HUDEP-2 (cell line): ENCODE data around the gene ZNF320.
"Not testable (repeated sequence)": the region's sequence is repeated elsewhere in the genome, so short reads cannot be mapped to it uniquely, and the experiment has no call there.

Source experiments
- DNase-seq, 76 experiments: peaks; one replicate each; lab custom pipeline; 2025; ENCODE audit not compliant: unreplicated experiment in 76 of 76; lab: John Stamatoyannopoulos, UW

The ZNF320 gene

DNA sequence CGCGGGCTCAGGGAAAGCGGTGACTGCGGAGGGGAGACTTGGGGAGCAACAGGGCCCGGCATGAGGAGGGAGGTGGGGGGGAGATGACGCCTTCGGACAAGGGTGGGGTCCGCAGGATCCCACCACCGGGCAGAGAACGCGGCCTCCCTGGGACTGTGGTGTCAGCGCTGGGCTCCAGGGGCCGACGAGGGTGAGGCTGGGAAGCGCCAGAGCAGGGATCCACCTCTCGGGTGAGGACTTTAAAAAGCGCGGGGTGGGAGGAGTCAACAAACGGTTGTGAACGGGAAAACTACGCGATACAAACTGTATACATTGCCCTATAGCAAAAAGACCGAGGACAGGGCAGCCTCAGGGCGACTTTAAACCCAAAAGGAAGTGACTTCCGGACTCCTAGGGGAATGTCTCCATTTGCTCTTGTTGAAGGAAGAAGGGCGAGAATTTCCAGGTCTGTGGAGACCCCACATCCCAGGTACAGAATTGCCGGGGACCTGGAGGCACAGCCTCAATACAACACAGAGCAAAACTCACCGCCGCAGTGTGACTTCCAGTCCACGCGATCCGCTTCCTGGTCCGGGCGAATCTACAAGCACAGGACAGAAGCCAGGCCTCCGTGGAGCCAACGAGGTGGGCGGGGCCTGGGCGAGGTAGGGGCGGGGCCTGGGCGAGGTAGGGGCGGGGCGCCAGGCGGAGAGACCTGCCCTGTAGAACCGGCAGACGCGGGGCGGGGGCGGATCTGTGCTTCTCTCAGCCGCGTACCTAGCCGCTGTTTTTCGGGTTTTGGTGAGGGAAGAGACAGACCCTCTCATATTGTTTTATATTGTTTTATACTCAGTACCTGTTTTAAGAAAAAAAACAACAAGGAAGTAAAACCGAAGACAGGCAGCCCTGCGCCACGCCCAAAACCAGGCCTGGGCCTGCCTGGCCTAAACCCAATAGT is 25.7 kb upstream of the ZNF320 start, which contains the start of gene ZNF888:
Gene ZNF888, minus strand, starts transcription at position 588 of the 937 bp plus-strand sequence. CDS start 5,555 bp downstream, outside the sequence.
- peak in 75 of 76 experiments; percentile 23 to 96 (median 87) for DNase-seq

DNA sequence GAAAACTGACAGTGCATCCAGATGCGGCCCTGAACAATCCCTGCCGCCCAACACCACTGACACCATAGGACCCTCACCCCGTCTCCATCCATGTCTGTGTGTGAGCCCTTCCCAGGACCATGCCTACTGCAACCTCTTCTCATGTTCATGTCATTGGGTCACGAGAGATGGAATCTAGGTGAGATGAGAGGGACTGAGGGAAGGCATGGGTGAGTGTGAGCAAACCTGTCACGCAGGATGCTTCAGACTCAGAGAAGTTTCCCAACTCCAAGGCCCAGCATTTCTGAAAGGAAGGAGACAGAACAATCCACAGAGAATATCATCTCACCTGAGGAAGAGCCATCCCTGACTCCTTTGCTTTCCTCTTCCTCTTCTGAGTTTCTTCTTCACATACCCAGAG is 20.1 kb upstream of the ZNF320 start:
- no peak for DNase-seq

DNA sequence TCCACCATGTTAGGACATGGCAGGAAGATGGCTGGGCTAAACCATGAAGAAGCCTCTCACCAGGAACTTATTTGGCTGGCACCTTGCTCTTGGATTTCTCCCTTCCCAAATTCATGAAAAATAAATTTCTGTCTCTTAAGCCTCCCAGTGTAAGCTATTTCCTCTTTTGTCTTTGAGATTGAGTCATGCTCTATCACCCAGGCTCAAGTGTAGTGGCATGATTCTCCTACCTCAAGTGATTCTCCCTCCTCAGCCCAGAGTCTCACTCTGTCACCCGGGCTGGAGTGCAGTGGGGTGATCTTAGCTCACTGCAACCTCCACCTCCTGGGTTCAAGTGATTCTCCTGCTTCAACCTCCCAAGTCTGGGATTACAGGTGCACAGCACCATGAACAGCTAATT is 13.2 kb upstream of the ZNF320 start:
- DNase-seq, result no peak

DNA sequence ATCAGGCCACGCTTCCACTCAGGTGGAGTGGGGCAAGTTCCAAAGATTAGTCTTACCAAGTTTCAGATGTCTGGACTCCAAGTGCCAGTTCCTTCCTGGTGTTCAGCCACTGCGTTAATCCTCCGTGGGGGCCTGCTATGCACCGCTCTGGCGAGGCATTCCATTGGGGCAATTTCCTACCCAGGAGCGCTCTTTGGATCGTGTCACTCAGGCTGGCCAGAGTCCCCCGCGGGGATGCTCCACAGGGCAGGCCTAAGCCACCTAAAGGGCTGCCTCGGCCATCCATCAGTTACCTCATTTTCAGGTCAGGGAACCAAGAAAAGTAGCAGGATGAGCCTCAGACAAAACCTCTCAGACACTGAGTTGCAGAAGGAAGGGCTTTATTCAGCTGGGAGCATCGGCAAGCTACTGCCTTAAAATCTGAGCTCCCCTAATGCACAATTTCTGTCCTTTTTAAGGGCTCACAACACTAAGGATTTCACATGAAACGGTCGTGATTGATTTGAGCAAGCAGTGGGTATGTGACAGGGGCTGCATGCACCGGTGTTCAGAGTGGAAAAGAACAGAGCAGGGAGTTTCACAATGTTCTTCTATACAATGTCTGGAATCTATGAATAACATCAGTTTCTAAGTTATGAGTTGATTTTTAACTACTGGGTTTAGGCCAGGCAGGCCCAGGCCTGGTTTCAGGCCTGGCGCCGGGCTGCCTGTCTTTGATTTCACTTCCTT is 6.8 kb upstream of the ZNF320 start:
- not testable (repeated sequence) for DNase-seq

DNA sequence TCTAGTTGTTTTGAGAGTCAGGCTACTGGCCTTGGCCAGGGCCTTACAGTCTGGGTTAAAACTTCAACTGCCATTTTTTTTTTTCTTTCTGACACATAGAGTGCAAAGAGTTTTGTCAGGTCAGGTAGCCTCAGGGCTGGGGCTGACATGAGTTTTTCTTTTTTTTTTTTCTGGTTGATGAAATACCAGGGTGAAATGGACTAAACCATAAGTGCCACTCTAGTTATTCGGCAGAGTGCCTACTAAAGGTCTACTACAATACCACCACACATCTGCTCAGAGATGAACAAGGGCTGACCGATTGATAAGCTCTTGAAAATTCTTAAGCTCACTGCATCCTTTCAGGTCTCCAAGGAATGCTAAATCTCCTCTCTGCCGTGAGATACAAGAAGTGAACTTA is 4.4 kb upstream of the ZNF320 start:
- no peak for DNase-seq

DNA sequence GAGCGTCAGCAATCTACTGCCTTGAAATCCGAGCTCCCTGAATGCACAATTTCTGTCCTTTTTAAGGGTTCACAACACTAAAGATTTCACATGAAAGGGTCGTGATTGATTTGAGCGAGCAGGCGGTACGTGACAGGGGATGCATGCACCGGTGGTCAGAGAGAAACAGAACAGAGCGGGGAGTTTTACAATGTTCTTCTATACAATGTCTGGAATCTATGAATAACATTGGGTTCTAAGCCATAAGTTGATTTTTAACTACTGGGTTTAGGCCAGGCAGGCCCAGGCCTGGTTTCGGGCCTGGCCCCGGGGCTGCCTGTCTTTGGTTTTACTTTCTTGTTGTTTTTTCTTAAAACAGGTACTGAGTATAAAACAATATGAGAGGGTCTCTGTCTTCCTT is 1.2 kb upstream of the ZNF320 start:
- DNase-seq, result not testable (repeated sequence)

DNA sequence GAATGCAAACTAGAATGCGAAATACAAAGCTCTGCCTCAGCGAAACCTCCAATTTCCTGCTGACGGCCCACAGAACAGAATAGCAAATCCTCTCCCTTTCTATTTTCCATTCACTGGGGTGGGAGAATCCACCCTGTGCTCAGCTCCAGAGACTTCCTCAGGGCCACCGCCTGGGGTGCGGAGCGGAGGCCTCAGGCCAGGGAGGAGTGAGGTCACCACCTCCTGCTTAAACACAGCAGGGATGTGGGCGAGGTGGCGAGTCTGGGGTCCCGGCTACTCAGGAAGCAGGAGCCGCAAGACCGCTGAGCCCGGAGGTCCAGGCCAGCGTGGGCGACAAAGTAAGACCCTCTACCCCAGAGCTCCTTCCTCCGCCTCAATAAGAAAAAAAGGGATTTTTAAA is 666 bp upstream of the ZNF320 start:
- DNase-seq, result no peak

DNA sequence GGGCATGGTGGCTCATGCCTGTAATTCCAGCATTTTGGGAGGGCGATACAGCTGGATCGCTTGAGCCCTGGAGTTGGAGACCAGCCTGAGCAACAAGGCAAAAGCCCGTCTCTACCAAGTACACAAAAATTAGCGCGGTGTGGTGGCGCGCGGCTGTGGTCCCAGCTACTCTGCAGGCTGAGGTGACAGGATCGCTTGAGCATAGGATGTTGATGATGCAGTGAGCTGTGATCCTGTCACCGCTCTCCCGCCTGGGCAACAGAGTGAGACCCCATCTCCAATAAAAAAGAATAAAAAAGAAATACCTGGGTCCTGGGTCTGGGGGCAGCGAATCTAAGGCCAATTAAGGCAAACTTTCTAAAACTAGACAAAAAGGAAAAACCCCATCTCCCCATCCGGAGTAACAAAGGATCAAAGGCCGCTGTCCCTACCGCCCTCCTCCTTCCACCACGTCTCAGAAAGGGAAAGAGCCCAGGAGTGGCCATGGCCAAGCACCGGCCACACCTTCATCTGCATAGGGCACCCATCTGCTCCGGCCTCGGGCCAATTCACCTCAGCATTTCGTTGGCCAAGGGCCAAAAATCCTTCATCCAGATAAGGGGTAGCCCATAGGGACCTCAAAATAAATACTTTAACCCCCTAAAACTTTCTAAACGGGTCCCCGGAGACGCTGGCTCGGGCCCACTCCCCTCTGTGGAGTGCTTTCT is 851 bp downstream of the ZNF320 start:
- DNase-seq, result peak in 25 of 76 experiments; percentile 8 to 69 (median 26)

DNA sequence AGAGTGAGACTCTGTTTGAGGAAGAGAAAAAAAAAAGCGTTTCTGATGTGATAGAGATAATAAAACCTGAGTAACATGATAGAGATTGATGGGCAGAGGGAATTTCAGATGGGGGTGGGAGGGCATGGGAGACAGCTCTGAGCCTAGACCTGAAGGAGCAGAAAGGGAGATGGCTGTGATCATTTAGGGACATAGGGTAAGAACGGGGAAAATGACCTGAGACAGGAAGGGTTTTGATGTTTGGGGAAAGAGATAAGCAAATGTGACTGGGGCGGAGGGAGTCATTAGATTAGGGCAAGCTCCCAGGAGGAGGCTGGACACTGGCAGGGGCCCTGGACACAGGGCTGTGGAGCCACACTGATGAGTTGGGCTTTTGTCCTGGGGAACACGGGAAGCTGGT is 6.1 kb downstream of the ZNF320 start:
- no peak for DNase-seq

DNA sequence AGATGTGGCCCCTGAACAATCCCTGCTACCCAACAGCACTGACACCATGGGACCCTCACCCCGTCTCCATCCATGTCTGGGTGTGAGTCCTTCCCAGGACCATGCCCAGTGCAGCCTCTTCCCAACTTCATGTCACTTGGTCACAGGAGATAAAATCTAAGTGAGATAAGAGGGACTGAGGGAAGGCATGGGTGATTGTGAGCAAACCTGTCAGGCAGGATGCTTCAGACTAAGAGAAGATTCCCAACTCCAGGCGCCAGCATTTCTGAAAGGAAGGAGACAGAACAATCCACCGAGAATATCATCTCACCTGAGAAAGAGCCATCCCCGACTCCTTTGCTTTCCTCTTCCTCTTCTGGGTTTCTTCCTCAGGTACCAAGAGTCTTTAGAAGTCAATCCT is 7.5 kb downstream of the ZNF320 start:
- DNase-seq, result no peak

DNA sequence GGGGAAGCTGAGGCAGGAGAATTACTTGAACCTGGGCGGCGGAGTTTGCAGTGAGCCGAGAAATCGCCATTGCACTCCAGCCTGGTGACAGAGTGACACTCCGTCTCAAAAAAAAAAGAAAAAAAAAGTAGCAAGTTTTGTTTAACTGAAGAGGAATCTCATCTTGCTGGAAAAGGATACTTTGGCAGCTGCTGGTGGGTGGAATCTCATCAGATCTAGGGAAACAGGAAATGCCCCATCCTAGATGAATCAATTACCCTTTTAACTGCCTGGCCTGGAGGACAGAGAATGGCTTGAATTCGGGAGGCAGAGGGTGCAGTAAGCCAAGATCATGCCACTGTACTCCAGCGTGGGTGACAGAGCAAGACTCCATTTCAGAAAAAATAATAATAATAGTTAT is 8.4 kb downstream of the ZNF320 start:
- no peak for DNase-seq

DNA sequence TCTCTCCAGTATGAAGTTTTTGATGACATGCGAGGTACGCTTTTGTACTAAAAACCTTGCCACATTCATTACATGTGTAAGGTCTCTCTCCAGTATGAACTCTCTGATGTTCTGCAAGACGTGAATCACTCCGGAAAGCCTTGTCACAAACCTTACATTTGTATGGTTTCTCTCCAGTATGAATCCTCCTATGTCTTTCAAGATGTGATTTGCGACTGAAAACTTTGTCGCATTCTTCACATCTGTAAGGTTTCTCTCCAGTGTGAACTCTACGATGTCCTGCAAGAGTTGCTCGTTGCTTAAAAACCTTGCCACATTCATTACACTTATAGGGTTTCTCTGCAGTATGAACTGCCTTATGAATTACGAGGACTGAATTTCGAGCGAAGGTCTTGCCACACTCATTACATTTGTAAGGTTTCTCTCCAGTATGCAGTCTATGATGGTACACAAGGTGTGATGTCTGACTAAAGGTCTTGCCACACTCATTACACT is 16.5 kb downstream of the ZNF320 start:
- no peak for DNase-seq

DNA sequence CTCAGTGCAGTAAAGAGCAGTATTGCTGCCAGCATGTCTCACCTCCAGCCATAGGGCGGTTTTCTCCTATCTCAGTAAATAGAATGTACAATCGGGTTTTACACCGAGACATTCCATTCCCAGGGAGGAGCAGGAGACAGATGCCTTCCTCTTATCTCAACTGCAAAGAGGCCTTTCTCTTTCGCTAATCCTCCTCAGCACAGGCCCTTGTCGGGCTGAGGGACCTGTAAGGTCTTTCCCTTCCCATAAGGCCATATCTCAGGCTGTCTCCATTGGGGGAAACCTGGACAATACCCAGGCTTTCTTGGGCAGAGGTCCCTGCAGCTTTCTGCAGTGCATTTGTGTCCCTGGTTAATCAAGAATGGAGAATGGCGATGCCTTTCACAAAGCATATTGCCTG is 24.4 kb downstream of the ZNF320 start:
- not testable (repeated sequence) for DNase-seq

DNA sequence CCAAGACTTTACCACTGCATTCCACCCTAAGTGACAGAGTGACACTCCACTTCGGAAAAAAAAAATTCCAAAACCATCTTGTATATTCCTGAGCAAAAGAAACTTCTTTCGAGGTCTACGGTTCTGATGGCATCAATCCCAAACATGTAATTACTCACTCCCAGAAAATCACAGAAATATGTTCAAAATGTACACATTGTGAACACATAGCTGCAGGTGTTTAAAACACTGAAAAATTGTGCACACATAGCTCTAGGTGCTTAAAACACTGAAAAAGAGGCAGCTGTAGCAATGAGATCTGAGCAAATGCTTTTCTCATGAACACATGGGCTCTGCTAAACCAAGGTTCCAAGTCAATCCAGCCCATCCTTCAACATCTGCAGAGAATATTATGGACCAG is 26.0 kb downstream of the ZNF320 start:
- DNase-seq, result no peak

DNA sequence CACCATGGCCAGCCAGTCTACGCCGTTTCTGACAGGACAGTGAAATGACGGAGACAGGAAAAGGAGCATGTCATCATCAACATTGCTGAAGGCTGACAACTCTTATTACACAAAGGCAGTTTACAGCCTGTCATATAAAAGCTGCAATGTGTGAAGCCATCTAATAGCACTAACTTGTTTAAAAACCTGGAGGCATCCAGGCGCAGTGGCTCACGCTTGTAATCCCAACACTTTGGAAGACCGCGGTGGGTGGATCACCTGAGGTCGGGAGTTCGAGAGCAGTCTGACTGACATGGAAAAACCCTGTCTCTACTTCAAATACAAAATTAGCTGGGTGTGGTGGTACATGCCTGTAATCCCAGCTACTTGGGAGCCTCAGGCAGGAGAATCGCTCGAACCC is 29.4 kb downstream of the ZNF320 start:
- DNase-seq, result not testable (repeated sequence)

DNA sequence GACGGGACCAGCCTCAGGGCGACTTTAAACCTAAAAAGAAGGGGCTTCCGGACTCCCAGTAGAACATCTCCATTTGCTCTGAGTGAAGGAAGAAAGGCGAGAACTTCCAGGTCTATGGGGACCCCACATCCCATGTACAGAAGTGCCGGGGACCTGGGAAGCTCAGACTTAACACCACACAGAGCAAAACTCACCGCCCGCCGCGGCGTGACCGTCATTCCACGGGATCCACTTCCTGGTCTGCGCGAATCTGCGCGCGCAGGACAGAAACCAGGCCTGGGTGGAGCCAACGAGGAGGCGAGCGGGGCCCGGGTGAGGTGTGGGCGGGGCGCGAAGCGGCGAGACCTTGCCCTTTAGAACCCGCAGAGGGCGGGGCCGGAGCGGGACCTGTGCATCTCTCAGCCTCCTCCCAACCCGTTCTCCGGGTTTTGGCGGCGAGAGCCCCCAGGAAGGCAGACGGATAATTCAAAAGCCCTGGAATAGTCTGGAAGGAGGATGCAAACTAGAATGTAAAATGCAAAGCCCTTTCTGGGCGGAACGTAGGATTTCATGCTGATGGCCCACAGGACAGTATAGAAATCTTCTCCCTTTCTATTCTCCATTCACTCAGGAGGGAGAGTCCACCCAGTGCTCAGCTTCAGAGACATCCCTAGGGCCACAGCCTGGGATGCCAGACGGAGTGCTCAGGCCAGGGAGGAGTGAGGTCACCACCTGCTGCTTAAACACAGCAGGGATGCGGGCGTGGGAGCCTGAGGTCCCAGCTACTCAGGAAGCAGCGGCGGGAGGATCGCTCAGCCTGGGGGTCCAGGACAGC is 39.9 kb downstream of the ZNF320 start, which contains the start of gene ZNF468:
Gene ZNF468, minus strand, starts transcription at position 242 of the 814 bp plus-strand sequence. CDS start 3,347 bp downstream, outside the sequence.
- peak in 71 of 76 experiments; percentile 8 to 72 (median 50) for DNase-seq

DNA sequence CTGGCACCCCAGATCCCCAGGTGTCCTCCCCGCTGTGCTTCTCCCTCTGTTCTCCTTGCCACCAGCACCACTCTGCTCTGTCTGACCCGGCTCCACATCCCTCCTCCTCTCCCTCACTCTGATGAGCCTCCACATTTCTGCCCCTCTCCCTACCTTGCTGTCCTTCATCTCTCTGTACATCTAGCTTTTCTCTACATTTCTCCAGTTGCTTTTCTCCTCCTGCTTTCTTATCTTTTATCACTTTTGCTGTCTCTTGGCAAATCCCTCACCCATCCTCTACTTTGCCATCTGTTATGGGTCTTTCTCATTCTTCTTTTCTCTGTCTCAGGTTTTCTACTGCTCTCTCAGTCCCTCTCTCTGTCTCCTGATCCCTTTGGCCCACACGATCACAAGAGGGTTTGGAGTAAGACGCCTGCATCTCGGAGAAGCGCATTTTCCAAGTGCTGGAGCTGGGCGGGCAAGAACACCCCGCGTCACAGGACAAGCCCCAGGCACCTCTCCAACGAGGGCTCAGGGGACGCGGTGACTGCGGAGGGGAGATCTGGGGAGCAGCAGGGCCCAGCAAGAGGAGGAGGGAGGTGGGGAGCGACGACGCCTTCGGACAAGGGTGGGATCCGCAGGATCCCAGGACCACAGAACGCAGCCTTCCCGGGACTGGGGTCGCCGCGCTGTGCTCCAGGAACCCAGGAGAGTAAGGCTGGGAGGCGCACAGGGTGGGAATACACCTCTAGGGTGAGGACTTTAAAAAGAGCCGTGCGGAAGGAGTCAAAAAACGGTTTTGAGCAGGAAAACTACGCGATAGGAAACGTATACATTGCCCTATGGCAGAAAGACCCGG is 40.7 kb downstream of the ZNF320 start:
- peak in 10 of 76 experiments; percentile 3 to 32 (median 14) for DNase-seq
